ENCODE measurements around the gene NDOR1. TPM values are rescaled to one million over a fixed set of nuclear protein-coding genes. Genes with fewer than 3 reads are reported as not detected.

The NDOR1 gene
- total RNA-seq, 1 experiment from 2014 or later = 5.7 TPM

DNA sequence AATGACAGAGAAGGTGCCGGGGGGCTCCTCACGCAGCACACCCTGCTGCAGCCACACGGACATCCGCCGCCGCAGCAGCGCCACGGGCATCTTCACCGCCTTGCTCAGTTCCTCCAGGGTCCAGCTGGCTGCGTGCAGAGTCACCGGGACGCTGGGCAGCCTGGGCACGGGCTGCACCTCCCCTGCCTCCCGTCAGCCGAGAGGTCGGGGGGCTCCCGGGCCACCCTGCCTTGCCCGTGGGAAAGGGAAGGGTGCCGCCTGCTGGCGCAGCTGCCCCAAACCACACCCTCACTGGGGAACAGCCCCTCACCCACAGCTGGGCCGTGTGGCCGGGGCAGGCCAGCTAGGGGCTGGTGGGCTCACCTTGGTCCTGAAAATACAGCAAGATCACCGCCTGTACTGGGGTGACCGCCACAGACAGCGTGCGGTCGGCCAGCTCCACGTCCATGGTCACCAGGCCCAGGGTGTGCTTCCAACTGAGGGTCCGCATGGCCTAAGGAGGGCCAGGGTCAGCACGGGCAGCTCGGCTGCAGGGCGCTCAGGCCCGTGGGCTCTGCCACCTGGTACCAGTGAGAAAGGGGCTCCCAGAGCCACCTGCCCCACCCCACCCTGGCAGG, 30.0 kb upstream of the NDOR1 start:
- H3K9me3 ChIP-seq = no peaks in the 10 kb centered on the region
- no peaks in the 10 kb centered on the region for H3K27me3 ChIP-seq
- H3K36me3 ChIP-seq = peaks cover 2% of the 10 kb centered on the region
- DNase-seq = no peak
- no peak overlapping the region for H3K4me3 ChIP-seq

DNA sequence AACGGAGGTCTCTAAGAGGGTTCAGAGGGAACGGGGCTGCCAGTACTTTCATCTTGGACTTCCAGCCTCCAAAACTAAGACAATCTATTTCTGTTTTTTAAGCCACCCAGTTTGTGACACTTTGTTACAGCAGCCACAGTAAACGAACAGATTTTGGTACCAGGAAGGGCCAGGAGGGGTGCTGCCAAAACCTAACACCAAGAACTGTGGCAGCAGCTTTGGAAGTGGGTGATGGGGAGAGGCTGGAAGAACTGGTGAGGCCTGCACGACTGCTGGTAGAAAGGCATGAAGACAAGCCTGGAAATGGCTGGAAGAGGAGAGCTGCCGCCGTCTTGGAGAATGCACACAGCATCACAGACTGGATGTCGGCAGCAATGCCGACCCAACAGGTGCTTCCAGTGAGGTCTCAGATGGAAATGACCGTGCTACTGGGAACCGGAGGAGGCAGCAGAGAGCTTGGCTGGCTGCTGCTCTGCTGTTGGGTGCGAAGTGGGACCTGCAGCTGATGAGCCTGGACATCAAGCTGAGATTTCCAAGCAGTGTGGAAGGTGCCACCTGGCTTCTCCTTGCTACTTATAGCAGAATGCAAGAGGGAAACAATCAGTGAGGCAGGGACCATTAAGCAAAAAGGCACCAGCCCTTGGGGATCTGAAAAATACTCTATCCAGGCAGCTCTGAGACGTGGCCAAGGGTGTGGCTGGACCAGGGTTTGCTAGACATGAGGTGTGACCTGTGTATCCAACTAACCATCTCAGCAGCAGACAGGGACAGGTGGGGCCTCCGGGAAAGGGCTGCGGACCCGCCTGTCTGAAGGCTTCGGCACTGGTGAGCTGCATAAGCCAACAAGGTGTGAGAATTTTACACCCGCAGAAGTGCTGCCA, 29.0 kb upstream of the NDOR1 start:
- peak; percentile 25 for DNase-seq
- H3K36me3 ChIP-seq = peaks cover 2% of the 10 kb centered on the region
- no peaks in the 10 kb centered on the region for H3K9me3 ChIP-seq
- H3K4me3 ChIP-seq = no peak overlapping the region
- H3K27me3 ChIP-seq = no peaks in the 10 kb centered on the region

DNA sequence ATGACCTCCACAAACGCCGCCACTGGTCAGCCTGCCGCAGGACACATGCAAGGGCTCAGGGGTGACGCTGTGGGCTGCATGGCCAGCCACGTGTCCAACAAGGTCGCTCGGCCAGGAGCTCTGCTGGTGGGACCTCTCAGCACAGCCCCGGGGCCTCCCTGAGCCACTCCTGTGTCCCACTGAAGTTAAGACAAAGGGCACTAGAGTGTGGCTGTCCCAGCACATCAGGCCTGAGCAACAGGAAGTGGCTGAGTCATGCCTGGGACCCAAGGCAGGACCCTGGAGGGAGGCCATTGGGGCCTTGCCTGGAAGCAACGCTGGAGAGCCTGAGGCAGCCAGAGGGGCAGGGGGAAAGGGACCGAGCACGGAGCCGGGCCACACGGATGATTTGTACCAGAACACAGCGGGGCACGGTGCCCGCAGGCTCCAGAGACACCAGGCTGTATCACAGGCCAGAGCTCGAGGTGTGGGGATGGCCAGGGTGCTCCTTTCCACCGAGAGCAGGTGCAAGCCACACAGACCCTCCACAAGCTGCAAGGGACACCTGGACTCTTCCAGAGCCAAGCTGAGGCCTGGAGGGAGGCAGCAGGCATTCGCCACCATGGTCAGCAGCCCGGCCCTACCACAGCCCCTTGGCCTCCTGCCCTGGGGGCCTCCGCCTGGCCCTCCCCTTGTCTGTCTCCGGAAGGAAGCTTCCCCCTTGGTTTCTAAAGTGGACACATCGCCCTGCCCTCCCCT, 27.1 kb upstream of the NDOR1 start:
- Histone ChIP-seq H3K36me3 (peaks cover 7% of the 10 kb centered on the region), H3K9me3 (no peaks in the 10 kb centered on the region), H3K27me3 (no peaks in the 10 kb centered on the region), H3K4me3 (no peak overlapping the region)
- no peak for DNase-seq

DNA sequence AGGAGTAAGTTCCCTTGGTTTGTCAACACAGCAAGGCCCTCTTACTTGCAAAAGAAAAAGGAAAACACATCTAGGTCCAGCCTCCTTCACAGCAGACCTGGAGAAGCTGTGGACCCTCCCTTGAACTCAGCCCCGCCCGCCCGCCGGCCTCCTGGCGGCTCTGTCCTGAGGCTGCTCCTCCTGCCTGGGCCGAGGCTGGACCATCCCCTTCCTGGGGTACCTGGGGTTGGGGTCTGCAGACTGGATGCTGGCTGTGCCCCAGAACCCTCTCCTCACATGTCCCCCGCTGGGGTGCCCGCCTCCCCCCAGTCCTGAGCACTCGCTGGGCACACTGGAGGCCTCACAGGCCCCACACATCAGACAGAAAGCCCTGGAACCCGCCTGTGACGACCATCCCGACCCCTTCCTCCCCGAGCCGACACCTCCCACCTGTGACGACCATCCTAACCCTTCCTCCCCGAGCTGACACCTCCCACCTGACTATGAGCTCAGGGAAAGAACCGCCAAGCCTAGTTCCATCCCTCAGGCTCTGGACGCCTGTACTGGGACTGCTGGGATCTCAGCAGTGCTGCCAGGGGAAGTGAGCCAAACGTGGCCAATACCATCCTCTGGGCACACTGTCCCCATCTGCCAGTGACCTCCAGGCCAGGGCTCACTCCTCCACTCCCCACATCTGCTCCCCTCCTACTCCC, 26.4 kb upstream of the NDOR1 start:
- no peak for DNase-seq
- H3K36me3 ChIP-seq = peaks cover 7% of the 10 kb centered on the region
- no peaks in the 10 kb centered on the region for H3K27me3 ChIP-seq
- H3K9me3 ChIP-seq = no peaks in the 10 kb centered on the region
- H3K4me3 ChIP-seq = no peak overlapping the region

DNA sequence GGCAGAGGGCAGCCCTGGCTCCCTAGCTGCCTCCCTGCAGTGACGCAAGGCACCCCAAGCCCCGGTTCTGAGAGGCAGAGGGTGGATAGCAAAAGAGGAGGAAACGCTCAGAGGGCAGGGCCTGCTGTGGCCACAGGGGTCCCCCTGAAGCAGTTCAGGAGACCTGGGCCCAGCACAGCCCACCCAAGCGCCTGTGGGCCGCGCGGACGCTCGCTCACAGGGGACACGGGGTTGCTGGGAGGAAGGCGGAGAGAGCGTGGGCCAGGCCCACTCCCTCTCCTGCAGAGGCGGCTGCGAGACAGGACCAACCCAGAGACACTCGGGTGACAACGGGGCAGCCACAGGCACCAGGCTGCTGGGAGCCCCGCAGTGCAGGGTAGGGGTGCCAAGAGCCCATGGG, 25.7 kb upstream of the NDOR1 start:
- Histone ChIP-seq H3K27me3 (no peaks in the 10 kb centered on the region), H3K4me3 (no peak overlapping the region), H3K9me3 (no peaks in the 10 kb centered on the region), H3K36me3 (peaks cover 7% of the 10 kb centered on the region)
- DNase-seq = no peak

DNA sequence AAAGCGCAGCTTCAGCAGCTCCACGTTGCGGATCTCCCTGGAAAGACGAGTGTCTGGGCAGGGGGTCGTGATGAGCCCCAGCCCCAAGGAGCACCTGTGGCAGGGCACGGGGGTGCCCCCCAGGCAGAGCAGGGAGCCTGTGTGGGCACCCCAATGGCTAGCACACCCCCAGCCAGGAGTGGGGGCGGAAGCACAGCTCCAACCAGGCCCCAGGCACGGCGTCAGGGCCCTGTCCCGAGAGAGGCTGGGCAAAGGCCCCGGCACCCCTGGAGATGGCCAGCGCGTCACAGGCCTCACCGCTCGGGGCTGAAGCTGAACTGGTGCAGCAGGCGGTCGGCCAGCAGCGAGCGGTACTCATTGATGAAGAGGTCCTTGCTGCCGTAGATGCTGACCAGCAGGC, 25.0 kb upstream of the NDOR1 start:
- H3K9me3 ChIP-seq = no peaks in the 10 kb centered on the region
- peaks cover 7% of the 10 kb centered on the region for H3K36me3 ChIP-seq
- H3K4me3 ChIP-seq = no peak overlapping the region
- no peaks in the 10 kb centered on the region for H3K27me3 ChIP-seq
- no peak for DNase-seq

DNA sequence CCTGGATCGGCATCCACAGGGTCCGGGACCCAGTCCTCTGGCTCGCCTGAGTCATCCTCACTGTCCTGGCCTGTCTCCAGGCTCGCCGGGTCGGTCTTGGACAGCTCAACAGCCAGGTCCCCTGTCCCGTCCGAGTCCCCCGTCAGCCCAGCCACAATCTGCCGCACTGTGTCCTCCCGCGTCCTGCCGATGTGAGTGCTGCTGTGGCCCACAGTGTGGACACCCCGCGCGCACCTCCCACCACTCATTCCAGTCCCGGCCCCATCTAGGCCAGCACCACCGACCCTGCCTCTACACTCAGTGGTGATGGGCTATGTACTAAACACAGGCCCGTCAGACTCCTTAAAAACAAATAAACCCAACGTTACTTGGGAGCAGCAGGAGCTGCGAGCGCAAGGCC, 23.8 kb upstream of the NDOR1 start:
- DNase-seq = no peak
- no peaks in the 10 kb centered on the region for H3K27me3 ChIP-seq
- no peaks in the 10 kb centered on the region for H3K9me3 ChIP-seq
- no peak overlapping the region for H3K4me3 ChIP-seq
- H3K36me3 ChIP-seq = peaks cover 10% of the 10 kb centered on the region

DNA sequence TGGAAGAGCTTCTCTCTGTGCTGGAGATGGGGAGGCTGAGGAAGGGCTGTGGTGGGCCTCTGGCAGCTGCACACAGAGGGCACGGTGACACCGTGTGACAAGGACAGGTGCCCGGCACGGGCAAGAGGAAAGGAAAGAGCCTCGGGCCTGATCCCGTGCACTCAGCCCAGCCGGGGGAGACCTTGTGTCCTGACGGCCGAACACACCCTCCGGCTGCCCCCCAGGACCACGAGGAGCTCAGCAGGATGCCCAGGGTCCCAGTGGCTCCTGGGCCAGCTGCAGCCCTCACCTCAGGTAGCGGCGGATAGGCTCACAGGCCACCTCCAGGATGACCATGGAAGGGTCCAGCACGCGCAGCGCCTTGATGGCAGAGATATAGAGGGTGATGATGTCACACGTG, 22.7 kb upstream of the NDOR1 start:
- no peaks in the 10 kb centered on the region for H3K27me3 ChIP-seq
- no peak for DNase-seq
- peaks cover 17% of the 10 kb centered on the region for H3K36me3 ChIP-seq
- H3K9me3 ChIP-seq = no peaks in the 10 kb centered on the region
- H3K4me3 ChIP-seq = no peak overlapping the region

DNA sequence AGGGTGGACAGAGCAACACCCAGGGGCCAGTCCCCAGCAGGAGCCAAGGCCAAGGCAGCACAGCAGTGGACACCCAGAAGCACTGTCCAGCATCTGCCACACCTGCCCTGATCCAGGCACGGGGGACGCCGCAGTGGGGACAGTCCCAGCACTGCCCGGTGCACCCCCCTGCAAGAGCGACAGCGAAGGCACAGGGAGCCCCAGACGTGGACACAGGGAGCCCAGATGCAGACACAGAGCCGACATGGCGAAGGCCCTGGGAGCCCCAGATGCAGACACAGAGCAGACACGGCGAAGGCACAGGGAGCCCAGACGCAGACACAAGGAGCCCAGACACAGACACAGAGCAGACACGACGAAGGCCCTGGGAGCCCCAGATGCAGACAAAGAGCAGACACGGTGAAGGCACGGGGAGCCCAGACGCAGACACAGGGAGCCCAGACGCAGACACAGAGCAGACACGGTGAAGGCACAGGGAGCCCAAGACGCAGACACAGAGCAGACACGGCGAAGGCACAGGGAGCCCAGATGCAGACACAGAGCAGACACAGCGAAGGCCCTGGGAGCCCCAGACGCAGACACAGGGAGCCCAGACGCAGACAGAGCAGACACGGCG, 21.4 kb upstream of the NDOR1 start:
- peaks cover 15% of the 10 kb centered on the region for H3K36me3 ChIP-seq

DNA sequence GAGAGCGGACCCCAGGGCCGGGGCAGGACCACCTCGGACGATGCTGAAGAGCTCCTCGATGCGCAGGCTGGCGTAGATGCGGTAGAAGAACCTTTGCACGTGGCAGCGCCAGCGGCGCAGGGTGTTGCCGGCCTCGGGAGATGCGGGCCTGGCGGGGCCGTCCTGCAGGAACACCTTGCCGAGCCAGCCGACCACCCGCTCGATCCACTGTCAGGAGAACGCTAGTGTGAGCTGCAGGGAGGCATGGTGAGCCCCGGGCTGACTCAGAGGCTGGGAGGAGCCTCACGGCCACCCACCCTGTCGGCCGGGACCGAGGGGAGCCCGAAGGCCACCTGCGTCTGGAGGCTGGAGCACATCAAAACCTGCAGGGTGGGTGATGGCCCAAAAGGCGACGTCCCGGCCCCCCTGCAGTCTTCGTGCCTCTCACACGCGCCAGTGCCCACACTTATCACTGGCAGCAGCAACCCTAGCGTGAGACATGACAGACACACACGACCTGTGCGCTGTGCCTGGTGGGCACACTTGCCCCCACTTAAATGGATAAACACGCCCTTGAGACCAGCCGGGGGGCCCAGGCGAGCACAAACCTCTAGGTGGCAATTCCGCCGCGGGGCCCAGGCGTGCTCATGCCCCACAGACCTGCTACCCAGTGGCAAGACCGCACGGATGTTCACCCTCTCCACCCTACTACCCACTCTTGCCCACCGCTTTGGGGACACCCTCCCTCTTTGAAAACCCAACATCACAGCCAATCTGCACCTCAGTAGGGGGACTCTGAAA, 20.4 kb upstream of the NDOR1 start:
- DNase-seq = no peak
- Histone ChIP-seq H3K36me3 (peaks cover 22% of the 10 kb centered on the region), H3K9me3 (no peaks in the 10 kb centered on the region), H3K4me3 (no peak overlapping the region), H3K27me3 (no peaks in the 10 kb centered on the region)

More for the DNA sequence above, 21.4 kb upstream of the NDOR1 start:
- Histone ChIP-seq H3K4me3 (no peak overlapping the region), H3K9me3 (no peaks in the 10 kb centered on the region), H3K27me3 (no peaks in the 10 kb centered on the region)
- DNase-seq = no peak

DNA sequence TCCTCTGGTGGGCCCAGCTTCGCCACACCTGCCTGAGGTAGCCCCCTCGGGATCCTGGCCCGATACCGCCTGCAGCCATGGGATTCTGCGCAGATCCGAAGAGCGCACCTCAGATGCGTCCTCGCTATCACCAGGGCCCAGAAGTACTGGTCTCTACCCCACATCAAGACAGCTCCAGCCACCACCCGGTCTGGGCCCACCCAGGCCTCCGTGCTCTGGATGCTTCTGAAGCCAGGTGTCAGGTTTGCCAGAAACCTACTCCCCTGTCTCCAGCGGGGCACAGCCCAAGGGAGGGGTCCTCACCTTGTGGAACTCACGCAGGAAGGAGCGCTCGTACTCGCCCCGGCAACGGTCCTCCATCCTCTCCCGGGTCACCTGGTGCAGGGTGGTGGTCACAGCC, 19.6 kb upstream of the NDOR1 start:
- no peaks in the 10 kb centered on the region for H3K9me3 ChIP-seq
- H3K36me3 ChIP-seq = peaks cover 23% of the 10 kb centered on the region
- H3K4me3 ChIP-seq = no peak overlapping the region
- no peak for DNase-seq
- H3K27me3 ChIP-seq = no peaks in the 10 kb centered on the region

DNA sequence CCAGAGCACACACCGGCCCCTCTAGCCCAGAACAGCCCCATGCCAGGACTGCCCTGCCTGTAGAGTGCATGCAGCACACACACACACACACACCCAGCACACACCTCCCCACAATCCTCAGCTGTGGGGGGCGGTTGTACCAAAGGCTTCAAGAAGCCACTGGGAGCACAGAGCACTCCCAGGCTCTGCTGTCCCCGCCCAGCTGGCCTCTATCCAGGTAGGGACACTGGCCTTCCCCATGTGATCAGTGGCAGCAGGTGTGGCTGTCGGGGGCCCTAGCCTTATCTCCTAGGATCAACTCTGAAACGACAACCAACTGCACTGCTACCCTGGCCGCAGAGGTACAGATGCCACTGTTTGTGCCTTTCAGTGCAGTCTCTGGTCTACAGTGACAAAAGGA, 19.1 kb upstream of the NDOR1 start:
- H3K27me3 ChIP-seq = no peaks in the 10 kb centered on the region
- peaks cover 23% of the 10 kb centered on the region for H3K36me3 ChIP-seq
- H3K4me3 ChIP-seq = no peak overlapping the region
- no peak for DNase-seq
- no peaks in the 10 kb centered on the region for H3K9me3 ChIP-seq

DNA sequence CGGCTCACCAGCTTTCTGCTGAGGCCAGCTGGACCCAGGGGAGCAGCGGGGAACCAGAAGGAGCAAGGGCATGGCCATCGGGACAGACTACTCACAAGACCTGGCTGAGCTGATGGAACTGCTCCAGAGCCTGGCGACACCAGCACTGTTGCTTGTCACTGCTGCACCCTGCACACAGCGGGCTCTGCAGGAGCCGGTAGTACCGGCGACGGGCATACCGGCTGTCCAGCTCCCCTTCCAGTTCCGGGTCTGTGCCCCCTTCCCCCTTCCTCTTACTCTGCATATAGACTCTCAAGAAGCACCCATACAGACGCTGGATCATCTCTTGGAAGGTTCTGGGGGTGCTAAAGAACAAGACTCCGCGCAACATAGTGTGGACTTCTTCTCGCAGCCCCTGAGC, 18.1 kb upstream of the NDOR1 start:
- no peaks in the 10 kb centered on the region for H3K9me3 ChIP-seq
- no peak for DNase-seq
- H3K27me3 ChIP-seq = no peaks in the 10 kb centered on the region
- peaks cover 23% of the 10 kb centered on the region for H3K36me3 ChIP-seq
- H3K4me3 ChIP-seq = peak overlapping the region; percentile 88

DNA sequence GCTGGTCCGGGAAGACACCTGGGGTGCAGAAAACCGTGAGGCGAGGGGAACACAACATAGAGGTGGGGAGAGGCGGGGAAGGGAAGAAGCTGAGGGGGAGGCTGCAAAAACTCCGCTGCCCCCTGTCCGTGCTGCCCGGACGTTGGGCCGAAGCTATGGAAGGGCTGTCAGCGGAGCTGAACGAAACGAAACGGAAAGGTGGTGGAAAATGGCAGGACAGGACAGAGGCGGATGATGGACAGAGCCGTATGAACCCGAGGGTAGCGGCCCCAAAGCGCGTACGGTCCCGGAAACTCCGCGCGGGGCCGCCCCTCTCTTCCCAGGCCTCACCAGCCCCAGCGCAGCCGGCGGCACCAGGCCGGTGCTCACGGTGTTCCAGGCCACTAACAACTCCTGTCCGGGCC, 17.4 kb upstream of the NDOR1 start:
- Histone ChIP-seq H3K36me3 (peaks cover 18% of the 10 kb centered on the region), H3K9me3 (no peaks in the 10 kb centered on the region), H3K27me3 (no peaks in the 10 kb centered on the region), H3K4me3 (peak overlapping the region; percentile 88)
- no peak for DNase-seq

DNA sequence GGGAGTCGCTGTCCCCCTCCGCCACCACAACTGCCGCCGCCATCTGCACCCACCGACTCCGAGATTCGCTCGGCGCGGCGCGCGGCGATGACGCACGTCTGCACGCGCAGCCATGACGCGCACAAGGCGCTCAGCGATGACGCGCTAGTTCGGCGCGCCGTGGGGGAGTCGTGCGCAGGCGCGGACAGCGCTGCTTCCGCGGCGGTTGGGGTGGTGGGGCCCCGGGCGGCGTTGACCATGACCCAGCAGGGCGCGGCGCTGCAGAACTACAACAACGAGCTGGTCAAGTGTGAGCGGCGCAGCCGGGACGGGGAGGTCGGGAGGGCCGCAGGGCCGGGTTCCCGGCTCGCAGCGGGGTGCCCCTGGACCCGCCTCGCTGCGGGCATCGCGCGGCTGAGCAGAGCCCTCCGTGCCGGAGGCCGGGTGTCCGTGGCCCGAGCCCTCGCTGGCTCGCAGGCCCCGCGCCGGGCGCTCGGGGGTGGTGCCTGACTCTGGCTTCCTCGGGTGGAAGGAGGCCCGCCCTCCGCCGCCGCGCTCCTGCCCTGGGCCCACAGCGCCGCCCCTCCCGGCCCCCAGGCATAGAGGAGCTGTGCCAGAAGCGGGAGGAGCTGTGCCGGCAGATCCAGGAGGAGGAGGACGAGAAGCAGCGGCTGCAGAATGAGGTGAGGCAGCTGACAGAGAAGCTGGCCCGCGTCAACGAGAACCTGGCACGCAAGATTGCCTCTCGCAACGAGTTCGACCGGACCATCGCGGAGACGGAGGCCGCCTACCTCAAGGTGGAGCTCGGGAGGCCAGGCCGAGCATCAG, 16.8 kb upstream of the NDOR1 start, which contains the start of the genes ANAPC2 and SSNA1:
Gene ANAPC2 (minus strand): TSS at position 71 of the 807 bp plus-strand sequence. CDS start 28 bp downstream, at position 43.
Gene SSNA1 (plus strand): TSS at position 187 of the 807 bp plus-strand sequence. CDS start 51 bp downstream, at position 238.
- peak; percentile 89 for DNase-seq
- Histone ChIP-seq H3K36me3 (peaks cover 18% of the 10 kb centered on the region), H3K9me3 (no peaks in the 10 kb centered on the region), H3K4me3 (peak within 1 kb of the TSS; percentile 88), H3K27me3 (no peaks in the 10 kb centered on the region)
